Aorta (tissue), 5 donors: ENCODE results near the gene WDFY4. TPM values are rescaled to one million over a fixed set of nuclear protein-coding genes. Genes with fewer than 3 reads are reported as not detected.

Source experiments
- ATAC-seq: fragments of 200-7000 bp; cut with Tn5 transposase; one replicate; pipeline ENCODE4 v1.9.1; 2022; ENCODE audit warnings: moderate library complexity; ENCODE audit not compliant: low FRiP score
- DNase-seq, 2 donors: peaks; one replicate each; pipeline ENCODE4 v3.0.0-alpha.2; 2020
- H3K27ac ChIP-seq, 2 donors: one replicate each; pipeline ENCODE4 v1.5.1; 2013; ENCODE audit warnings: low read length in 2 of 2, mild to moderate bottlenecking in 2 of 2, moderate library complexity in 2 of 2, control low read depth in 1 of 2, inconsistent platforms in 1 of 2, low read depth in 1 of 2
- H3K27me3 ChIP-seq, 2 donors: one replicate each; pipeline ENCODE4 v1.6.1; 2013; ENCODE audit warnings: control low read depth in 1 of 2, low read length in 1 of 2, mild to moderate bottlenecking in 1 of 2, moderate library complexity in 1 of 2; ENCODE audit not compliant: insufficient read depth in 2 of 2, control insufficient read depth in 1 of 2
- H3K36me3 ChIP-seq, 2 donors: one replicate each; pipeline ENCODE4 v1.6.1; 2013; ENCODE audit warnings: control low read depth in 1 of 2, low read length in 1 of 2, mild to moderate bottlenecking in 1 of 2; ENCODE audit not compliant: insufficient read depth in 2 of 2, control insufficient read depth in 1 of 2
- H3K4me1 ChIP-seq, 2 donors: one replicate each; pipeline ENCODE4 v1.6.1; 2013; ENCODE audit warnings: low read length in 2 of 2, control low read depth in 1 of 2, mild to moderate bottlenecking in 1 of 2, moderate library complexity in 1 of 2; ENCODE audit not compliant: insufficient read depth in 2 of 2, control insufficient read depth in 1 of 2
- H3K4me3 ChIP-seq, 2 donors: one replicate each; pipeline ENCODE4 v1.5.1; 2013; ENCODE audit warnings: low read length in 2 of 2, control low read depth in 1 of 2, mild to moderate bottlenecking in 1 of 2
- H3K9me3 ChIP-seq: one replicate; pipeline ENCODE4 v1.6.1; 2013; ENCODE audit warnings: mild to moderate bottlenecking, low read length; ENCODE audit not compliant: control insufficient read depth
- WGBS, 2 donors: extraction: QIAGEN DNeasy Blood & Tissue Kit; methylation state at CpG; one replicate each; pipeline ENCODE4 v1.1.7; 2013; 5-methylcytosine and 5-hydroxymethylcytosine counted together
- intact Hi-C, 2 donors: fragments of 100-400 bp; cut with DNase I; formaldehyde crosslinking; loops; one replicate each; pipeline versions ENCODE4 v1.14.2 to v1.15.0; 2022
- polyA plus RNA-seq, 2 donors: library from polyadenylated mRNA; stranded (reverse); fragments of 200-250 nt; gene quantifications; one replicate each; pipeline ENCODE4 v1.2.3, GENCODE V29; 2013
- total RNA-seq, 2 donors: library from RNA; stranded (reverse); fragmentation: NEBNext Ultra II Directional; extraction: Animal tissue kit (Norgen Biotek cat#: 25700); gene quantifications; one replicate each; pipeline ENCODE4 v1.2.1, GENCODE V29; 2021
- donor health status: healthy with polysubstance abuse.
- donor health status: Bipolar disorder and iron deficiency.
- donor health status: DM: no; HTN: no; CAD: no.
- donor health status: DM: no; HTN: no; CAD: no.
- donor health status: DM: yes; HTN: yes; CAD: no.

WDFY4 gene
- total and polyA plus RNA-seq, 4 donors = 0.54 to 15.0 (median 4.6) TPM

DNA sequence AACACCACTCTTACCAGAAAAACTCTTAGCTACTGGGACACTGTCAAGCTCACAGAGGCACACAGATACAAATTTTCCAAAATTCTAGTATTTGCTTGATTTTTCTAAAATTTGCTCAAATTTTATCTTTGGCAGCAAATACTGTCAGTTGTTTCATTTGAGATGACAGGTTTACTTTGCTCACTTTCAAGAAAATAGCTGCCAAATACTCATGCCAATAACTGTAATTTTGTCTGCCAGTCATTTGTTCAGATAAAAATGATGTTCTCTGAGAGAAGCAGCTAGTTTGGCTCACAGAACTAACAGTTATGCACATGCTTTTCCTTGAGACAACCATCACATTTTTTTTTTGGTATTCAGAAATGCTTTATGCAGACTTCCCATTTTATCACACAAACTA, 172.2 kb downstream of the WDFY4 start:
- Histone ChIP-seq H3K4me1 (no peaks in the 10 kb centered on the region), H3K4me3 (no peak overlapping the region), H3K27ac (no peak overlapping the region), H3K36me3 (no peaks in the 10 kb centered on the region), H3K9me3 (peaks cover 2% of the 10 kb centered on the region), H3K27me3 (no peaks in the 10 kb centered on the region)
- intact Hi-C loops = no loop called here
- no peak for DNase-seq
- no peak for ATAC-seq

DNA sequence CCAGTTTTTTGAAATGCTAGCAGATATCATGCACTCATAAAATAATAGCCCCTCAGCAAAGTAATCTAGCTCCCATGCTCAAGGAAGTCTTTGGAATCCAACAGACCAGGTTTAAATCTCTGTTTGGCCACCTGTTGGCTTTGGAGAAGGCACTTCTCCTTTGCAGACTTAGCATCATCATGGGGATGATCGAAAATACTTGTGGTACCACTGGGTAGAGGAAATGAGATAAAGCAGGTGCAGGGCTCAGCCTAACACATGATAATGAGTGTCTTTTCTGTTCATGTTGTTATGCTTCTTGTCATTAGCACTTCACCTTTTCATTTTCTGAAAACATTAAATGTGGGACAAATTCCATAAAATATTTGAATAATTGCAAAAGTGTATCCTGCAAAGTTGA, 187.6 kb downstream of the WDFY4 start:
- H3K36me3 ChIP-seq = no peaks in the 10 kb centered on the region
- ATAC-seq (no peak), DNase-seq (no peak)
- no peak overlapping the region for H3K27ac ChIP-seq
- intact Hi-C loops = no loop called here
- no peak overlapping the region for H3K4me3 ChIP-seq
- no peaks in the 10 kb centered on the region for H3K4me1 ChIP-seq
- 94 to 96% methylated on average over 1 of the region's 1 CpG for WGBS, 2 donors
- H3K9me3 ChIP-seq = no peaks in the 10 kb centered on the region
- no peaks in the 10 kb centered on the region for H3K27me3 ChIP-seq

DNA sequence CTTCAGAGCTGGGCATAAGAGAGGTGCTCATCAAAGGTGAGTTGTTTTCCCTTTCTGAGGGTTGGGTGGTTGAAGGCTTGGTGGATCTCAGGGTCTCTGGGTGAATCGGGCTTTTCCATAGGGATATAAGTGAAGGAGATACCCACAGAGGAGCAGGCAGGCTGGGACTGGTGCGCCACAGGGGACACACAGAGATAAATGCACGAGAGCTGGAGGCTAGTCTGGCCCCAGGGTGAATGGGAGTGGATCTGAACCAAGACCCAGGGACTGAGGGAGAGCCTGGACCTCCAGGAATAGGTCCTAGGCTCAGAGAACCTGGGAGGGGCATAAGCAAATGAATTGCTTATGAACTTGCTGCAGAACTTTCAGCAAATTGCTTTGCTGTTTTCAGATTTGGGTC, 193.4 kb downstream of the WDFY4 start:
- Histone ChIP-seq H3K27me3 (no peaks in the 10 kb centered on the region), H3K4me3 (no peak overlapping the region), H3K27ac (no peak overlapping the region), H3K4me1 (no peaks in the 10 kb centered on the region), H3K36me3 (no peaks in the 10 kb centered on the region), H3K9me3 (no peaks in the 10 kb centered on the region)
- ATAC-seq (no peak), DNase-seq (no peak)
- 90 to 95% methylated on average over 3 of the region's 3 CpGs for WGBS, 2 donors
- intact Hi-C loops = no loop called here

DNA sequence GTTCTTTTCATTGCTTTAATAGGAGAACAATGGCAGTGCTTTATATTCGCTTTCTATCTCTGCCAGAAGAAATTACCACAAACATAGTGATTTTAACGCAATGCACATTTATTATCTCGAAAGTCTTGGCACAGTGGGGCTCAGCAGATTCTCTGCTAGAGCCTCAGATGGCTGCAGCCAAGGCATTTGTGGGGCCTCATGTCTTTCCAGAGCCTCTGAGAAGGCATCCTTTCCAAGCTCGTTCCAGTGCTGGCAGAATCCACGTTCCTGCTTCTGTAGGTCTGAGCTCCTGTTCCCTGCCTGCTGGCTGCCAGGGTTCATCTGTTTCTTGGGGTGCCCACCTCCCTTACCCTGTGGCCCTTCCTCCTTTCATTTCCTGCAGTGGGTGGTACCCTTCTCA, 194.8 kb downstream of the WDFY4 start:
- DNase-seq (no peak), ATAC-seq (no peak)
- H3K27me3 ChIP-seq = no peaks in the 10 kb centered on the region
- no peak overlapping the region for H3K4me3 ChIP-seq
- no peaks in the 10 kb centered on the region for H3K9me3 ChIP-seq
- intact Hi-C loops = no loop called here
- H3K36me3 ChIP-seq = no peaks in the 10 kb centered on the region
- H3K4me1 ChIP-seq = no peaks in the 10 kb centered on the region
- no peak overlapping the region for H3K27ac ChIP-seq
- WGBS, 2 donors = 78 to 85% methylated on average over 5 of the region's 5 CpGs

DNA sequence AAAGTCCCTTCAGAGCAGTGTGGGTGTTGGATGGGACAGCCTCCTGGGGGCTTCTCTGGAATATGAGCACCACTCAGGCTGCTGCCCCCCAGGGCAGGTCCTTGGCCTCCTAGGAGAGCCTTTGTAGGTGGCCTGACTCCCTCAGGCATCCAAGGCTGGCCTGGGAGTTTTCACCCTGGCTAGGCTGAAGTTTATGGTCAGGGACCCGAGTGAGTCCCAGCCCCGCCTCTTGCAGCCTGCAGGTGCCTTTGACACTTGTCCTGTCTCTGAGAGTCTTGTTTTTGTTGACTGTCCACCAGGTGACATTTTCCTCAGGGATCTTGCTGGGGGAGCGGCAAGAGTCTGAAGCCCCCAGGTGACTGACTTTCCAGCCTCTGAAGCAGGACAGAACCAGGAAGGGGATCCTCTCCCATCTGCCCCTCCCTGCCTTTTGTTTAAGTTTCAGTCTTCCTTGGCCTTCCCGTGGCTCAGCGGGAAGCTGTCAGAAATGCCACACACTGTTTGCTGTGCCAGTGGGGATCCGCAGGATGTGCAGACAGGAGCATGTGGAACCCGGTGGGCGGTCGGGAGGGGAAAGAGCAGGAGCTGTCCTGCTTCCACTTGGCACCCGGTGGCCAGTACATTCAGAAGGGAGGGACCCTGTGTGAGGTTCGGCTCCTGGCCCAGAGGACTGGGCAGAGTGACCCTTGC, 195.5 kb downstream of the WDFY4 start:
- Histone ChIP-seq H3K4me3 (no peak overlapping the region), H3K27ac (no peak overlapping the region), H3K27me3 (no peaks in the 10 kb centered on the region), H3K4me1 (no peaks in the 10 kb centered on the region), H3K36me3 (no peaks in the 10 kb centered on the region), H3K9me3 (no peaks in the 10 kb centered on the region)
- ATAC-seq (no peak), DNase-seq (no peak)
- intact Hi-C loops = no loop called here
- WGBS, 2 donors = 83 to 92% methylated on average over 11 of the region's 11 CpGs

DNA sequence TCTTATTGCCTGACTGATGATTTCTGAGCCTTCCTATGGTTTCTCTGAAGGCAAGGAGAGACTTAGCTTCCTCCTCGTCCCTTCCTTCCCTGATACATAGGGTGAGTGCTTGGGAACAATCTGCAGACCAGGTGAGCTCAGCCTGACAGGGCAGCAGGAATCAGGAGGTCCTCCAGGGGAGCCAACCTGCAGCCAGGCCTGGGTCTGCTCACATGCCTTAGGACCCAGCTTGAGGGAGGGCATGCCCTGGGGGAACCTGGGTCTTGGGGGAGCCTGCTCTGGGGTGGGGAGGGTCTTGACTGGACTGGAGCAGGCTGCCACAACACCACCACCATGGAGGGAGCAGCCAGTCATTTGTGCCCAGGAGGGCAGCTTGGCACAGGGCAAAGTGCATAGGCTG, 197.3 kb downstream of the WDFY4 start:
- ATAC-seq (no peak), DNase-seq (no peak)
- Histone ChIP-seq H3K27me3 (no peaks in the 10 kb centered on the region), H3K9me3 (no peaks in the 10 kb centered on the region), H3K4me1 (no peaks in the 10 kb centered on the region), H3K36me3 (no peaks in the 10 kb centered on the region), H3K4me3 (no peak overlapping the region), H3K27ac (no peak overlapping the region)
- WGBS, 2 donors = 86 to 95% methylated on average over 1 of the region's 1 CpG
- intact Hi-C loops = no loop called here

DNA sequence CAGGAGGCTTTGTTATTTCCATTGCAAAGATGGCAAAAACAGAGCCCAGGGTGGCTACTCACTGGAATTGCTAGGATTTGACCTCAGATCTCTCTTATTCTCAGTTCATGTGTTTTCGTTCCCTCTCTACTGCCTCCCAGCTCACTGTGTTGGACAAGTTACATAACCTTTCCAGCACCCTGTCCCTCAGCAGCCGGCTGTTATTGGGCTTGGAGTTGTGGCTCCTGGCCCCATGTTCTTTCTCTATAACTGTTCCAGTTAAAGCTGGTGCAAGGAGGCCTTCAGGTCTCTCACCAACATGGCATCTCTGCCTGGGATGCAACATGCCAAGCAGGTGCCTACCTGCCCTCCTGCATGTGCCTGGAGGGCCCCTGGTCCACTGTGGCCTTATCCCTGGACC, 198.2 kb downstream of the WDFY4 start:
- H3K27me3 ChIP-seq = no peaks in the 10 kb centered on the region
- no peaks in the 10 kb centered on the region for H3K36me3 ChIP-seq
- DNase-seq (no peak), ATAC-seq (no peak)
- no peaks in the 10 kb centered on the region for H3K4me1 ChIP-seq
- WGBS, 2 donors = 71 to 76% methylated on average over 2 of the region's 2 CpGs
- H3K9me3 ChIP-seq = no peaks in the 10 kb centered on the region
- no peak overlapping the region for H3K27ac ChIP-seq
- intact Hi-C loops = no loop called here
- H3K4me3 ChIP-seq = no peak overlapping the region

DNA sequence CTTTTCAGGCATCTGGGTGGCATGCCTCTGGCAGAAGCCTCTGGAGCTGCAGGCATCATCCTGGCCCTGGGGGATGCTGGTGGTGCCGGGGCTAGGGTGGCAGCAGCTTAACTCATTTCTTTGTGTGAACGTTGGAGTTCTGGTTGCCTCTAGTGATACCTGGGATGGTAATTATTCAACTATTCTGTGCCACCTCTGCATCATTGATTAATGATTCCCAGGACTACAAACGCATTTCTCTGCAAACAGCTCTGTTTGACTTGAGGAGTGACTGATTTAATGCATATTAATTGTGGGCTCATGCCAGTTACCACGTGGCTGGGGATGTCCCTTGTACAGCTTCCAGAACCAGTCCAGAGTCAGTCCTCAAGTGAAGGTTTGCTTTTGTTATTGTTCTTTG, 199.0 kb downstream of the WDFY4 start:
- ATAC-seq (no peak), DNase-seq (no peak)
- no peak overlapping the region for H3K4me3 ChIP-seq
- 57 to 71% methylated on average over 4 of the region's 4 CpGs for WGBS, 2 donors
- no peaks in the 10 kb centered on the region for H3K9me3 ChIP-seq
- no peaks in the 10 kb centered on the region for H3K36me3 ChIP-seq
- no peak overlapping the region for H3K27ac ChIP-seq
- H3K4me1 ChIP-seq = no peaks in the 10 kb centered on the region
- intact Hi-C loops = no loop called here
- H3K27me3 ChIP-seq = no peaks in the 10 kb centered on the region

DNA sequence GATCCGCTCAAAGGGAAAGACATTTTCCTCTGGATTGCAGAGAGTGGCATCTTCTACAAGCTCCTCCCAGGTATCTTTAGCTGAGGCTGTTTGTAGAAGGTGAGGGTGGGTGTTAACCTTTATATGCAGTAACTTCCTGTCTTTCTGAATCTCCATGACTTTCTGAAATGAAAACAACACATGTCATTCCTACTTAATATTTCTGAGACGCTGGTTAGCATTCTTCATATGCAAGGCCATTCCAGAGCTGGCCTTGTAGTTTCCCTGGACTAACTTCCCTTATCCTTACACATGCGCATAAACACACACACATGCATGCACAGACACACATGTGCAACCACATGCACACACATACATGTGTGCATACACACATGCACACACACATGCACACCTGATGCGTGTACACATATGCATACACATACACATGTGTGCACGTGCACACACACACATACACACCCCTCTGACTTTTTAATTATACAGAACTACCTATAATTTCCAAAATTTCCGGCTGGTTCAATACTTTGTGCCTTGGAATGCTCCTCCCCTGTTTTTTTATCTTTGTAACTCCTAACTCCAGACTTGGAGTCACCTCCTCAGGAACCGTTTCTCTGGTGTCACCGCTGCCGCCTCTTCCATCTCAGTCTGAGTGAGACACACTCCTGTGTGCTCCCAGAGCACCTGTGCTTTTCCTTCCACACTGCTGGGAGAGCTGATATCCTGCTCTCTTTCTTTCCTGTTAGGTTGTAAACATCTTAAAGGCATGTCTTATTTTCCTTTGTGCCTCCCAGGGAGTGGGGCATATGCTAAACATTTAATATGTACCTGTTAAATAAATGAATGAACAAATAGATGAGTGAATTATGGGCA, 199.7 kb downstream of the WDFY4 start:
- Histone ChIP-seq H3K36me3 (no peaks in the 10 kb centered on the region), H3K9me3 (no peaks in the 10 kb centered on the region), H3K4me3 (no peak overlapping the region), H3K4me1 (no peaks in the 10 kb centered on the region), H3K27me3 (no peaks in the 10 kb centered on the region), H3K27ac (no peak overlapping the region)
- no peak for DNase-seq
- ATAC-seq = no peak
- WGBS, 2 donors = 84 to 88% methylated on average over 9 of the region's 9 CpGs
- intact Hi-C loops = no loop called here
